Upper lobe of right lung (tissue), 1 donor: ENCODE data around the gene ZFHX3. TPM values are rescaled to one million over a fixed set of nuclear protein-coding genes. Genes with fewer than 3 reads are reported as not detected.

Experiments used
- ATAC-seq: fragments of 200-7000 bp; cut with Tn5 transposase; one replicate; pipeline ENCODE4 v1.9.1; 2020; ENCODE audit warnings: mild to moderate bottlenecking, moderate library complexity
- DNase-seq: peaks from one replicate; pipeline ENCODE4 v3.0.0-alpha.2; 2020
- H3K27ac ChIP-seq: fragments of 200-600 bp; one replicate; pipeline ENCODE4 v1.8.0; 2022
- H3K27me3 ChIP-seq: fragments of 200-600 bp; one replicate; pipeline ENCODE4 v1.8.0; 2022; ENCODE audit warnings: mild to moderate bottlenecking
- H3K36me3 ChIP-seq: fragments of 200-600 bp; one replicate; pipeline ENCODE4 v1.8.0; 2022
- H3K4me1 ChIP-seq: fragments of 200-600 bp; one replicate; pipeline ENCODE4 v1.8.0; 2022
- H3K4me3 ChIP-seq: fragments of 200-600 bp; one replicate; pipeline ENCODE4 v1.8.0; 2022; ENCODE audit warnings: mild to moderate bottlenecking
- H3K9me3 ChIP-seq: fragments of 200-600 bp; one replicate; pipeline ENCODE4 v1.8.0; 2022
- intact Hi-C: fragments of 100-400 bp; cut with DNase I; formaldehyde crosslinking; loops from one replicate; pipeline ENCODE4 v1.11.0; 2022
- total RNA-seq: library from RNA; stranded (reverse); fragmentation: NEBNext Ultra II Directional; extraction: Animal tissue kit (Norgen Biotek cat#: 25700); gene quantifications from one replicate; pipeline ENCODE4 v1.2.1, GENCODE V29; 2021
- TF ChIP-seq, protein P1 (sequence below): fragments of 200-600 bp; IDR thresholded peaks from one replicate; pipeline ENCODE4 v1.8.0; 2022; ENCODE audit warnings: antibody characterized with exemption
- donor health status: DM: no; HTN: yes; CAD: no; lungs with severe emphysema.

ZFHX3 gene
- total RNA-seq, 1 donor from 2014 or later: 29.0 TPM

DNA sequence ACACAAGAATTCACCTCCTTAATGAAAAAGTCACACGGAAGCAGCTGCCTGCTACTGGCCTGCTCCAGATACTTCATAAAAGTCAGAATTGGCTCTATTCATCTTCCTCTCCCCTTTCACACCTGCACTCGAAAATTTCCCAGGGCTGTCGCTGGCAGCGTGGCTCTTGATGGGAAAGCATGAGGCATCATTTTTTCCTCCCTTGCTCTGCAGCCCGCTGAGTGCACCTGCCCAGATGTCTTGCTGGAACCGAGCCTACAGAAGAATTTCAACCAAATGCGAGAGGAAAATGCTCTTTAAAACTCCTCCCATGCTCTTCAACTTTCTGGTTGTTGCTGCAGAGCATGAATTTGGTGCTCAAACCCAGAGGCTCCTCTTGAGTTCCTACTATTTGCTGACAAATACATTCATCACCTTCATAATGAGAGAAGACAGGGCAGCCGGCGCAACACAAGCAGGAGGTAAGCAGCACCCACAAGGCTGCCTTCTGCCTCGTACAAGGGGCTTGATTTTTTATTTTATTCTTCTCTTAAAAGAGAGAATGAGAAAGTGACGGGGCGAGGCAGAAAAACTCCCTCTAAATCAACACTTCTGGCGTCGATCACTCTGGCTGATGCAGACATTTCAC is 146.8 kb downstream of the ZFHX3 start:
- TF ChIP-seq, protein P1, sequence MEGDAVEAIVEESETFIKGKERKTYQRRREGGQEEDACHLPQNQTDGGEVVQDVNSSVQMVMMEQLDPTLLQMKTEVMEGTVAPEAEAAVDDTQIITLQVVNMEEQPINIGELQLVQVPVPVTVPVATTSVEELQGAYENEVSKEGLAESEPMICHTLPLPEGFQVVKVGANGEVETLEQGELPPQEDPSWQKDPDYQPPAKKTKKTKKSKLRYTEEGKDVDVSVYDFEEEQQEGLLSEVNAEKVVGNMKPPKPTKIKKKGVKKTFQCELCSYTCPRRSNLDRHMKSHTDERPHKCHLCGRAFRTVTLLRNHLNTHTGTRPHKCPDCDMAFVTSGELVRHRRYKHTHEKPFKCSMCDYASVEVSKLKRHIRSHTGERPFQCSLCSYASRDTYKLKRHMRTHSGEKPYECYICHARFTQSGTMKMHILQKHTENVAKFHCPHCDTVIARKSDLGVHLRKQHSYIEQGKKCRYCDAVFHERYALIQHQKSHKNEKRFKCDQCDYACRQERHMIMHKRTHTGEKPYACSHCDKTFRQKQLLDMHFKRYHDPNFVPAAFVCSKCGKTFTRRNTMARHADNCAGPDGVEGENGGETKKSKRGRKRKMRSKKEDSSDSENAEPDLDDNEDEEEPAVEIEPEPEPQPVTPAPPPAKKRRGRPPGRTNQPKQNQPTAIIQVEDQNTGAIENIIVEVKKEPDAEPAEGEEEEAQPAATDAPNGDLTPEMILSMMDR: no peak
- no peak for ATAC-seq
- Histone ChIP-seq H3K27ac (no peak overlapping the region), H3K27me3 (no peaks in the 10 kb centered on the region), H3K9me3 (no peaks in the 10 kb centered on the region), H3K4me3 (no peak overlapping the region), H3K4me1 (no peaks in the 10 kb centered on the region), H3K36me3 (no peaks in the 10 kb centered on the region)
- DNase-seq: no peak
- intact Hi-C loops: no loop called here

DNA sequence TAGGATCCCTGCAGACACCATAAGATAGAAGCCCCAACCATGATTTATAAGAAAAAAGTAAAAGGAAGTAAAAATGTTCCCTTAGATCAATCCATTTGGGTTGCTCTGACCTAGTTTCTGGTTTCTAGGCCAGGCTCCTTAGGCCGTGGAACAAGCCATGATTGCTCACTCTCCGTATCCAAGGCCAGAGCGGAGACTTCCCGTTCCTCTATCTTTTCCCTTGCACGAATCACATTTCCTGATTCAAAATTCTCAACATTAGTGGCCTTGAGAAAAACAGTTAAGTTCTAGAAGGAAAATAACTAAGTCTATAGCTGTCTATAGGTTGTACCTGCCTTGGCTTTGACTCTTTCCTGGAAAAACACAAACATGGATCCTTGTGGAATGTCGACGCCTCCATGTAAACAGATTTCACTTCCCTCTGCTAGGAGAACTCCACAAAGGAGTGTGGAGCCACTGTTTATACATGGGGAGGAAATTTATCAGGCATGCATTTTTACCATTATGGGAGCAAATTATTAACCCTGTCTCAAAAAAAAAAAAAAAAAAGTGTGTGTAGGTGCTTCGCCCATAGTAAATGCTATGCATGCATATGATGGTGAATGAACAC is 149.6 kb downstream of the ZFHX3 start:
- Histone ChIP-seq H3K27me3 (no peaks in the 10 kb centered on the region), H3K4me1 (no peaks in the 10 kb centered on the region), H3K4me3 (no peak overlapping the region), H3K9me3 (no peaks in the 10 kb centered on the region), H3K36me3 (no peaks in the 10 kb centered on the region), H3K27ac (no peak overlapping the region)
- intact Hi-C loops: no loop called here
- no peak for DNase-seq
- TF ChIP-seq, protein P1: no peak
- peak; percentile 38 for ATAC-seq

DNA sequence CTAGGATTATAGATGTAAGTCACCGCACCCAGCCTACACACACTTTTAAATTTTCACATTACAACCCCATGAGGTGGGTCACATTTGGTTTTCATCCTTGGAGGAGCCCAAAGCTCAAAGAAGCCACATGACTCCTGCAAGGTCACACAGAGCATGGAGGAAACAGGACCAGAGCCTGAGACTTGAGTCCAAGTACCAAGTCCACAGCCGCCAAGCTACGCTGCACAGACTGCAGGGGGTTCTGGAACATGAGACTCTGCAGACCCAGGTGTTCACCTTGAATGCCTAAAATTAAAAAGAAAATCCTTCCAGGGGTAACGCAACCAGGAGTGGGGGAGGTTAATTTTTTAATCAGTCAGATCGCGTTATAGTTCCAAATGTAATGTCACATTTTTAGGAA is 150.2 kb downstream of the ZFHX3 start:
- Histone ChIP-seq H3K4me3 (no peak overlapping the region), H3K36me3 (no peaks in the 10 kb centered on the region), H3K9me3 (no peaks in the 10 kb centered on the region), H3K4me1 (no peaks in the 10 kb centered on the region), H3K27me3 (no peaks in the 10 kb centered on the region), H3K27ac (no peak overlapping the region)
- intact Hi-C loops: no loop called here
- no peak for DNase-seq
- ATAC-seq: no peak
- TF ChIP-seq, protein P1: no peak

DNA sequence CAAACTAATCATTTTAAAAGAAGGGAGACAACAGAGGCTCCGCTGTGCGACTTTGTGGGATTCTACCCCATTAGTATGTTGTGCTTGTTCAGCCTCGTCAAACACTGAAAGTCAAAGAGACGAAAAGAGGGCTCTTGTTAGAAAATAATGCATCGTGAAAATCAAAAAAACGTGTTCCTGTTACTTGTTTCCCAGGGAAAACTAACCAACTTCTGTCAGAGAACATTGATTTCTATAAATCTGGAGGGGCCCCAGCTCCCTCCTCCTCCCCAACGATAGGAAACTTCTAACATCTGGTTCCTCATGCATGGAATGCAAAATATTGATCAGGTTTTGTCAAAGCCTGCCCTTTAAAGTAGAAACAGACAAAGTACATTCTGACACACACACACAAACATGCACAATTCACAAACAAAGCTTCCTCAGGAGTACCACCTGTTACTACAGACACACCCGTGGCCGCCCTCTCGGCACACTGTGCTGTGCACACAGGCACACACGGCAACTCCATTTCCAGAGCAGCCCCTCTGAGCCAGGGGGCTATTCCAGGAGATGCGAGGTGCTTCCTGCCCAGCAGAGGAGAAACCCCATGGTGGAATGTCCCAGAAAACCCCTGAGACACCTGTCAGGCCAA is 151.3 kb downstream of the ZFHX3 start:
- TF ChIP-seq, protein P1: no peak
- ATAC-seq (no peak), DNase-seq (no peak)
- Histone ChIP-seq H3K4me3 (no peak overlapping the region), H3K9me3 (no peaks in the 10 kb centered on the region), H3K4me1 (no peaks in the 10 kb centered on the region), H3K27me3 (no peaks in the 10 kb centered on the region), H3K27ac (no peak overlapping the region), H3K36me3 (no peaks in the 10 kb centered on the region)
- intact Hi-C loops: no loop called here

DNA sequence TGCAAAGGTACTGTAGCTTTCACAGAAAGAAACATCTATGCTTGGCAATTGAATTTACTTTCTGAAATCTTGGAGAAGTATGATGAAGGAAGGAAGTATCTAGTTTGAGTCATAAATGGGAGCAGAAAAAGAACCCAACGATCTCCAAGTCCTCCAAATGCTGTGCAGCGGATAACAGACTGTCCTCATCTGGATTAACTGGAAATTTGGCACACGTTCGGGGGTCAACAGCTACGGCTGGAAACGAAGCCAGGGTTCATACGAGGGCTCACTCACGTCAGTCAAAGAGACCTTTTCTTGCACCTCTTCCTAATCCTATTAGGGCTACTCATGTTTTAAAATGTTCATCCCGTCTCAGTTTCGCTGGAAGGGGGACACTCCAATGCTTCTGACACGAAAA is 152.0 kb downstream of the ZFHX3 start:
- Histone ChIP-seq H3K9me3 (no peaks in the 10 kb centered on the region), H3K4me1 (no peaks in the 10 kb centered on the region), H3K4me3 (no peak overlapping the region), H3K27ac (no peak overlapping the region), H3K27me3 (no peaks in the 10 kb centered on the region), H3K36me3 (no peaks in the 10 kb centered on the region)
- intact Hi-C loops: no loop called here
- DNase-seq: no peak
- ATAC-seq: no peak
- TF ChIP-seq, protein P1: no peak
